Measurements from ENCODE around the gene B4GALNT3.

The B4GALNT3 gene

GRCh38 chr12:467591-467990 is 7.9 kb downstream of the B4GALNT3 start:
- DNase-seq (ENCODE audit: low read depth) = no peak
- H3K4me3 ChIP-seq (ENCODE audit: control insufficient read depth, low read depth, low read length) = no peak overlapping the region
- TF ChIP-seq, protein P1, sequence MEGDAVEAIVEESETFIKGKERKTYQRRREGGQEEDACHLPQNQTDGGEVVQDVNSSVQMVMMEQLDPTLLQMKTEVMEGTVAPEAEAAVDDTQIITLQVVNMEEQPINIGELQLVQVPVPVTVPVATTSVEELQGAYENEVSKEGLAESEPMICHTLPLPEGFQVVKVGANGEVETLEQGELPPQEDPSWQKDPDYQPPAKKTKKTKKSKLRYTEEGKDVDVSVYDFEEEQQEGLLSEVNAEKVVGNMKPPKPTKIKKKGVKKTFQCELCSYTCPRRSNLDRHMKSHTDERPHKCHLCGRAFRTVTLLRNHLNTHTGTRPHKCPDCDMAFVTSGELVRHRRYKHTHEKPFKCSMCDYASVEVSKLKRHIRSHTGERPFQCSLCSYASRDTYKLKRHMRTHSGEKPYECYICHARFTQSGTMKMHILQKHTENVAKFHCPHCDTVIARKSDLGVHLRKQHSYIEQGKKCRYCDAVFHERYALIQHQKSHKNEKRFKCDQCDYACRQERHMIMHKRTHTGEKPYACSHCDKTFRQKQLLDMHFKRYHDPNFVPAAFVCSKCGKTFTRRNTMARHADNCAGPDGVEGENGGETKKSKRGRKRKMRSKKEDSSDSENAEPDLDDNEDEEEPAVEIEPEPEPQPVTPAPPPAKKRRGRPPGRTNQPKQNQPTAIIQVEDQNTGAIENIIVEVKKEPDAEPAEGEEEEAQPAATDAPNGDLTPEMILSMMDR (IDR thresholded peaks at IDR 0.05; ENCODE audit: control insufficient read depth, insufficient read depth, low read depth, low read length, missing control alignments) = no peak

- TF ChIP-seq, protein P1 (IDR thresholded peaks at IDR 0.05; ENCODE audit: control insufficient read depth, insufficient read depth, low read depth, low read length, missing control alignments) = no peak
- H3K4me3 ChIP-seq (ENCODE audit: control insufficient read depth, low read depth, low read length) = no peak overlapping the region
- DNase-seq (ENCODE audit: low read depth) = no peak
Measured at GRCh38 chr12:468671-469389, 9.1 kb downstream of the B4GALNT3 start.

DNA sequence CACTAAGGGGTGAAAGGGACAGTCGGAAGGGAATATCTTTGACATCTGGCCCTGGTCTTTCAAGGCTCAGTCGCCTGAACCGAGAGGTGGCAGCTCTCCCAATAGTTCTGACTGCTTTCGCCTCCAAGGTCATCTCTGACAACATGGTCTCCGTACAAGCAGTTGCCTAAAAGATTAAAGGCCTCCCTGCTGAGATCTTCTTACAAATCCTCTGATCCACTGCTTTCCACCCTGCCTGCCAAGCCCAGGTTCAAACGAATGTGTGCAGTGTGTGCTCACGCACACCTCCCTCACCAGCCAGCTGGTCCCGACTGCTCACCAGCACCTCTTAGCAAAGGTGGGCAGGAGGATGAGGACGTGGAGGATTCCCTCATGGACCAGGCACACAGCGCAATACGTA is 10.4 kb downstream of the B4GALNT3 start:
- TF ChIP-seq, protein P1 (IDR thresholded peaks at IDR 0.05; ENCODE audit: control insufficient read depth, insufficient read depth, low read depth, low read length, missing control alignments) = no peak
- DNase-seq (ENCODE audit: low read depth) = no peak
- H3K4me3 ChIP-seq (ENCODE audit: control insufficient read depth, low read depth, low read length) = no peak overlapping the region

GRCh38 chr12:473198-473597 is 13.5 kb downstream of the B4GALNT3 start:
- TF ChIP-seq, protein P1 (IDR thresholded peaks at IDR 0.05; ENCODE audit: control insufficient read depth, insufficient read depth, low read depth, low read length, missing control alignments) = no peak
- no peak overlapping the region for H3K4me3 ChIP-seq (ENCODE audit: control insufficient read depth, low read depth, low read length)
- DNase-seq (ENCODE audit: low read depth) = no peak

- H3K4me3 ChIP-seq (ENCODE audit: control insufficient read depth, low read depth, low read length) = no peak overlapping the region
- no peak for DNase-seq (ENCODE audit: low read depth)
- TF ChIP-seq, protein P1 (IDR thresholded peaks at IDR 0.05; ENCODE audit: control insufficient read depth, insufficient read depth, low read depth, low read length, missing control alignments) = no peak
Measured at GRCh38 chr12:473863-474577, 14.3 kb downstream of the B4GALNT3 start.

DNA sequence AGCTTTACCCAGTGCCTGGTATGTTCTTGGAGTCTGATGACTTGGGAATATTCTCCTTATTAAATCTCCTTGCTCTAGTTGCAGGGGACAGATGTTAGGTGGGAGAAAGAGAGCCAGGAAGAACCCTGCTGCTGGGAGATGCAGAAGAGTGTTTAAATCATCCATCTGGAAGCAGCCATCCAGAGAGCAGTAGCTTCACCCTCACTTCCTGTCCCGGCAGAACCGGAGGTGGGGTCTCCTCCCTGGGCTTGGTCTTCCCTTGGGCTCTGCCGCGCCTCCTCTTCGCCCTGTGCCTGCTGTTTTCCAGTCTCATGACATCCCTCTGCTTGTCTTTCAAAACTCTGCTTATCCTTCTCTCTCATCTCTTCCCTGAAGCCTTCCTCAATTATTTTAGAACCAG is 15.5 kb downstream of the B4GALNT3 start:
- H3K4me3 ChIP-seq (ENCODE audit: control insufficient read depth, low read depth, low read length) = no peak overlapping the region
- TF ChIP-seq, protein P1 (IDR thresholded peaks at IDR 0.05; ENCODE audit: control insufficient read depth, insufficient read depth, low read depth, low read length, missing control alignments) = no peak
- DNase-seq (ENCODE audit: low read depth) = no peak
